Measurements from ENCODE around the gene GTF3A. TPM values are rescaled to one million over a fixed set of nuclear protein-coding genes. Genes with fewer than 3 reads are reported as not detected.
A peak's percentile ranks its signal among the peaks of the same experiment; 100 is the strongest.

GTF3A gene
- total and polyA plus RNA-seq, 8 donors = 66.6 to 124 (median 77.5) TPM

DNA sequence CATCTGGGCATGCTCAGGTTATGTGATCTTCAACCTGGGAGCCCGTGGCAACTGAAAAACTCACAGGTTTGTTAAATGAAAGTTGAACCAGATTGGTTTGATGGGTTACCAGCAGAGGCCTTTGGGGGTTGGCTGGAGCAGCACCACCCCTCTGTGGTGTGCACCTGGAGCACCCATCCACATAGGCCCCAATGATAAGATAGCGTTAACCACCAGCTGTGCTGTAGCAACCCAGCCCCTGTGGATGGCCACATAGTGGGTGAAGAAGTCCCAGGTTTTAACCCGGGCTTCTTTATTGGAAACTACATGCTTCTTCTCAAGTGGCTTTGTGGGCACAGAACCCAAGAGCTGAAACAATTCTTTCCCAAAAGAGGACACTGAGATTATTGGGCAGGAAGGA, 48.5 kb downstream of the GTF3A start:
- Histone ChIP-seq H3K27ac (no peak overlapping the region), H3K9me3 (no peaks in the 10 kb centered on the region), H3K4me3 (no peak overlapping the region), H3K27me3 (no peaks in the 10 kb centered on the region), H3K36me3 (no peaks in the 10 kb centered on the region), H3K4me1 (no peaks in the 10 kb centered on the region)
- ATAC-seq = no peak
- intact Hi-C loops (cut with DNase I) = no loop called here
- no peak for DNase-seq
- TF ChIP-seq, protein P1, sequence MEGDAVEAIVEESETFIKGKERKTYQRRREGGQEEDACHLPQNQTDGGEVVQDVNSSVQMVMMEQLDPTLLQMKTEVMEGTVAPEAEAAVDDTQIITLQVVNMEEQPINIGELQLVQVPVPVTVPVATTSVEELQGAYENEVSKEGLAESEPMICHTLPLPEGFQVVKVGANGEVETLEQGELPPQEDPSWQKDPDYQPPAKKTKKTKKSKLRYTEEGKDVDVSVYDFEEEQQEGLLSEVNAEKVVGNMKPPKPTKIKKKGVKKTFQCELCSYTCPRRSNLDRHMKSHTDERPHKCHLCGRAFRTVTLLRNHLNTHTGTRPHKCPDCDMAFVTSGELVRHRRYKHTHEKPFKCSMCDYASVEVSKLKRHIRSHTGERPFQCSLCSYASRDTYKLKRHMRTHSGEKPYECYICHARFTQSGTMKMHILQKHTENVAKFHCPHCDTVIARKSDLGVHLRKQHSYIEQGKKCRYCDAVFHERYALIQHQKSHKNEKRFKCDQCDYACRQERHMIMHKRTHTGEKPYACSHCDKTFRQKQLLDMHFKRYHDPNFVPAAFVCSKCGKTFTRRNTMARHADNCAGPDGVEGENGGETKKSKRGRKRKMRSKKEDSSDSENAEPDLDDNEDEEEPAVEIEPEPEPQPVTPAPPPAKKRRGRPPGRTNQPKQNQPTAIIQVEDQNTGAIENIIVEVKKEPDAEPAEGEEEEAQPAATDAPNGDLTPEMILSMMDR (IDR thresholded peaks at IDR 0.05) = no peak

DNA sequence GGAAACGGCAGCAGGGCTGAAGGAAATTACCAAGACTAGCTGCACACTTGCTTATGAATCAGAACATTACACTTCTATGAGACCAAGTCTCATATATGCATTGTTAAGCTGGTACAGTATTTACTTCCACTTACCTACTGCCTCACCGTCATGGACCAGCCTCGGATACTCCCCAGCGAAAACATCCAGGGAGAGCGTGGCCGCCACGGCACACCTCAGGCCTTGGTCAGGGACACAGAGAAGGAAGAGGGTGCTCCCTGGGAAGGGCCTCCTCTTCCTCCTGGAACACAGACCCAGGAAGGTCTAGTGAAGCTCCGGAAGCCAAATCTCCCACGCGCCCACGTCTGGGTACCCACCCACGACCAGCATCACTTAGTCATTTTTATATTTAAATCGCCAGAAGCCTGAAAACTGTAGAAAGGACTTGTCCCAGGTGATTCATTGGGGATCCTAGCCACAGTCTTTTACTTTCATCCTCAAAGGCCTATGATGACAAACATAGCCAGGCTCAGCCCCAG, 50.4 kb downstream of the GTF3A start:
- DNase-seq (no peak), ATAC-seq (no peak)
- no peaks in the 10 kb centered on the region for H3K36me3 ChIP-seq
- H3K4me1 ChIP-seq = no peaks in the 10 kb centered on the region
- no peak overlapping the region for H3K27ac ChIP-seq
- TF ChIP-seq, protein P1 (IDR thresholded peaks at IDR 0.05) = no peak
- no peak overlapping the region for H3K4me3 ChIP-seq
- no peaks in the 10 kb centered on the region for H3K27me3 ChIP-seq
- no peaks in the 10 kb centered on the region for H3K9me3 ChIP-seq
- intact Hi-C loops (cut with DNase I) = no loop called here

DNA sequence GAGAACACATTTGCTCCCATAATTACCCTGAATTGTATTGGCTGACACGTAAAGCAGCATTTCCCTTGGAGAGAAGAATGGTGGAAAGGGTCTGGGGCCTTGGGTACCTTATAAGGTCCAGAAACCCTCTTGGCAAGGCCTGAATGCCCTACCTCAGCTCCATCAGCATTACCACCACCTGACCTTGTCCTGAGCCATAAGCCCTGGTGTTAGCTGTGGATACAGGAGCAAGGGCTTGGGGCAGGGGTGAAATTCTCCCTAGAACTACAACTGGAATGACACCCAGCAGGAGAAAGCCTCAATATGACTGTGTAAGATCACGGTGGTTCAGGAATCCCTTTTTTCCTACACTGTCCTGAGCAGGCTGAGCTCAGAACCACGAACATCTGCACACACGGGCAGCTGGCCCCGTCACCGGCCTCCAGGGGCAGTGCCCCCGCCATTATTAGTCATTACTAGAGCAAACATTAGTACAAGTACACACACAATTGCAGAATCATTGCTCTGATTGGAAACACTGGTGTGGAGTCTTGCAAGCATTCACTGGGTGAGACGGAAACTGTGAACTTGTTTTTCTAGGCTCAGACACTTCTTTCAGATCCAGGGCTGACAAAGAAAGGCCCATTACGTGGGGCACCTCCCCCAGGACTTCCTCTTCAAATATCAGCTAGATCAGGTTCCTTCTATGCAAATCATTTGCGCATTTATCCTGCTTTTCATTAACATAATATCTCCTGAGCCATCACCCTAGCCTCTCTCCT, 52.7 kb downstream of the GTF3A start:
- intact Hi-C loops (cut with DNase I) = no loop called here
- H3K27ac ChIP-seq = no peak overlapping the region
- ATAC-seq (peak; percentile 84), DNase-seq (peak in 1 of 4 donors; percentile 17)
- H3K9me3 ChIP-seq = peaks cover 0 to 5% of the 10 kb centered on the region in 2 donors
- no peaks in the 10 kb centered on the region for H3K36me3 ChIP-seq
- H3K4me3 ChIP-seq = no peak overlapping the region
- H3K27me3 ChIP-seq = peaks cover 0 to 9% of the 10 kb centered on the region in 2 donors
- TF ChIP-seq, protein P1 (IDR thresholded peaks at IDR 0.05) = no peak
- H3K4me1 ChIP-seq = no peaks in the 10 kb centered on the region

DNA sequence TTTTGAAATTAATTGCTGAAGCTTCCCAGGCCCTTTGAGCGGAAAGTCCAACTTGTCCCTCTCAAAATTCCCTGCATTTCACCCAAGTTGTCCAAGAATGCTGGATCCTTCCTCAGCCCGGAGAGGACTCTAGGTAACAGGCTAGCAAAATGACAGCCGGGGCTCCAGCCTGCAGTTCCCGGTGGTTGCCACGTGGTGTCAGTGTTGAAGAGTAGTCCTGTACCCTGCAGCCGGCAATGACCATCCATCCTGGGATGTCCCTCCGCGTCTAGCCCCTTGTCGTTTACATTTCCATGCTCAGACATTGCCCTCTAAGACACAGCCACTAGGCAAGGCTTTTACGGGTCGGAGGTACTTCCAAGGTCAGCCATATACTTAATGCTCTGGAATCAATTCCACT, 57.3 kb downstream of the GTF3A start:
- peaks cover 0 to 9% of the 10 kb centered on the region in 2 donors for H3K27me3 ChIP-seq
- intact Hi-C loops (cut with DNase I) = no loop called here
- no peak overlapping the region for H3K27ac ChIP-seq
- DNase-seq (peak in 3 of 4 donors; percentile 9 to 86 (median 37)), ATAC-seq (peak; percentile 87)
- TF ChIP-seq, protein P1 (IDR thresholded peaks at IDR 0.05) = peak; percentile 51 to 70
- H3K36me3 ChIP-seq = no peaks in the 10 kb centered on the region
- H3K4me3 ChIP-seq = no peak overlapping the region
- peaks cover 0 to 8% of the 10 kb centered on the region in 2 donors for H3K9me3 ChIP-seq
- no peaks in the 10 kb centered on the region for H3K4me1 ChIP-seq

DNA sequence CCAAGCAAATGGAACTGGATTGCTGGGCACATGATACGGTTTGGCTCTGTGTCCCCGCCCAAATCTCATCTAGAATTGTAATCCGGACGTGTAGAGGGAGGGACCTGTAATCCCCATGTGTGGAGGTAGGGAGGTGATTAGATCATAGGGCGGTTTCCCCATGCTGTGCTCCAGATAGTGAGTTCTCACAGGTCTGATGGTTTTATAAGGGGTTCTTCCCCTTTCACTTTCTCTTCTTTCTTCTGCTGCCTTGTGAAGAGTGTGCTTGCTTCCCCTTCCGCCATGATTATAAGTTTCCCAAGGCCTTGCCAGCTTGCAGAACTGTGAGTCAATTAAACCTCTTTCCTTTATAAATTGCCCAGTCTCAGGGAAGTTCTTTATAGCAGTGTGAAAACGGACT, 58.6 kb downstream of the GTF3A start:
- H3K4me3 ChIP-seq = peak overlapping the region in 1 of 2 donors; percentile 4
- DNase-seq (peak in 1 of 4 donors; percentile 7), ATAC-seq (peak; percentile 77)
- intact Hi-C loops (cut with DNase I) = no loop called here
- H3K4me1 ChIP-seq = no peaks in the 10 kb centered on the region
- TF ChIP-seq, protein P1 (IDR thresholded peaks at IDR 0.05) = no peak
- H3K27ac ChIP-seq = peak overlapping the region in 1 of 2 donors; percentile 66
- peaks cover 0 to 9% of the 10 kb centered on the region in 2 donors for H3K27me3 ChIP-seq
- H3K9me3 ChIP-seq = peaks cover 0 to 8% of the 10 kb centered on the region in 2 donors
- no peaks in the 10 kb centered on the region for H3K36me3 ChIP-seq
